ENCODE measurements around the gene CTRL.

DNA sequence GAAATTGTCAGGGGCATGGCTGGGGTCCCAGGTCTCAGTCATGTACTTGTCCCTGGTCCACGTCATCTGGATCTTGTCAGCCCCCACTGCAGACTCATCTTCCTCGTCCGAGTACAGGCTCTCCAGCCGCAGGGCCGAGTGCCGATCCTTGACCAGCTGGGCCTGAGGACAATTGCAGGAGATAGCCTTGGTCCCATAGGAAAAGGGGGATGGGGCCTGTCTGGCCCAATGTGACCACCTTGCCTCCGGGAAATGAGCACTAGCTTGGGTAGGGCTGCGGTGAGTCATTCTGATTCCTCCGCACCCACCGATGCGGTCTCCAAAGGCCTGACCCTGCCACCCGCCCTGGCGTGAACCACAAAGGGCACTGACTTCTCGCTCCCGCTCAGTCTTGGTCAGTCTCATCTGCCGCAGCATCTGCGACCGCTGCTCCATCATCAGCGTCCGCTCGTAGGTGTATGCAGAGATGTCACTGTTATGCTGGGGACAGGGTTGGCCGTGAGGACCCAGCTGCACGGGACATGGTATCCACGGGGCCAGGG, 13.8 kb upstream of the CTRL start:
- TF ChIP-seq, protein P1, sequence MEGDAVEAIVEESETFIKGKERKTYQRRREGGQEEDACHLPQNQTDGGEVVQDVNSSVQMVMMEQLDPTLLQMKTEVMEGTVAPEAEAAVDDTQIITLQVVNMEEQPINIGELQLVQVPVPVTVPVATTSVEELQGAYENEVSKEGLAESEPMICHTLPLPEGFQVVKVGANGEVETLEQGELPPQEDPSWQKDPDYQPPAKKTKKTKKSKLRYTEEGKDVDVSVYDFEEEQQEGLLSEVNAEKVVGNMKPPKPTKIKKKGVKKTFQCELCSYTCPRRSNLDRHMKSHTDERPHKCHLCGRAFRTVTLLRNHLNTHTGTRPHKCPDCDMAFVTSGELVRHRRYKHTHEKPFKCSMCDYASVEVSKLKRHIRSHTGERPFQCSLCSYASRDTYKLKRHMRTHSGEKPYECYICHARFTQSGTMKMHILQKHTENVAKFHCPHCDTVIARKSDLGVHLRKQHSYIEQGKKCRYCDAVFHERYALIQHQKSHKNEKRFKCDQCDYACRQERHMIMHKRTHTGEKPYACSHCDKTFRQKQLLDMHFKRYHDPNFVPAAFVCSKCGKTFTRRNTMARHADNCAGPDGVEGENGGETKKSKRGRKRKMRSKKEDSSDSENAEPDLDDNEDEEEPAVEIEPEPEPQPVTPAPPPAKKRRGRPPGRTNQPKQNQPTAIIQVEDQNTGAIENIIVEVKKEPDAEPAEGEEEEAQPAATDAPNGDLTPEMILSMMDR (IDR thresholded peaks at IDR 0.05), result no peak
- no peak for TF ChIP-seq POLR2A (IDR thresholded peaks at IDR 0.05)

Measured in ovary (tissue), 3 donors.